ENCODE data around the gene SIGLEC7.
"Not testable (repeated sequence)": the region's sequence is repeated elsewhere in the genome, so short reads cannot be mapped to it uniquely, and the experiment has no call there.

The SIGLEC7 gene

DNA sequence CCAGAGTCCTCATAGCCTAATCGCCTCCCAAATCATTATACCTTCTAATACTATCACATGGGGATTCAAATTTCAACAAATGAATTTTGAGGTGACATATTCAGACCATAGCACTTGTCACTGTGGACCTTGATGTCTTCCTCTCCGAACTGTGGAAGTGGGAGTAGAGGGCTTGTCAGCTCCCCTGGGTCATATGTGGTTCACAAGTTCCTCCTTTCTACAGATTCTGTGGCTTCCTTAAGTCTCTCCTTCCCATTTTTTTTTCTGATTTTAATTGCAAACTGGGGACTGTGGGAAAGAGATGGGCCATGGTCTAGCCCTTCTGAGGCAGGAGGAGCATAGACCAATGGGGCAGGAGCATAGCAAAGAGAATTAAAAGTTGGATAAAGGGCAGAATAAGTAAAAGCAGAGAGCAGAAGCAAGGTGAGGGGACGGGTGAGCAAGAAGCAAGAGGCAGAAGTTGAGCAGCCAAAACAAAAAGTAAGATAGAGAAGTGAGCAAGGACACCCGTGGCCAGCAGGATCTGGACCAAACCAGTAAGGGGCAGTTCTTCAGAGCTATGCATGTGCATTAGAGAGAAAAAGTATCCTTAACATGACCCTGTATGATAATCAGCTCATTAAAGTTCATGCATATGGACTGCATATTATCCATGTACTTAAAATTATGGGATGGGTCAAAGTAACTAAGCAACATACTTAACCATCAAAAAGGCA lies 2.6 kb upstream of the SIGLEC7 start:
- no peak for DNase-seq (ENCODE audit: low read depth in 2 of 2)

DNA sequence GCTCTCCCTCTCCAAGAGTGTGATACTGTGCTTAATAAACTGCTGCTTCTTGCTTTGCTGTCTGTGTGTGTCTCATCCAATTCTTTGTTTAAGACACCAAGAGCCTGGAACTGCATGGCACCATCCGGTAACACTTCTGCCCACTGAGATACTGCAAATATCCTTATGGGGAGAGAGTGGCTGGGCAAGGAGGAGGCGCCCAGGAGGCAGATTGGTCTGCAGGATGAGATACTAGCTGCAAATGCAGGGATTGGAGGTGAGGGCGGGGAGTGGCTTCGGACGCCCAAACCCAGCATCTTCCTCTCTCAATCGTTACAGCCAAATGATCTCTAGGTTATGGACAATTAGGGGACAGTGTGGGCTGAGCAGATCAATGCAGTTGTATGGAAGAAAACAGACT lies 1.7 kb upstream of the SIGLEC7 start:
- DNase-seq (ENCODE audit: low read depth in 2 of 2), result no peak

DNA sequence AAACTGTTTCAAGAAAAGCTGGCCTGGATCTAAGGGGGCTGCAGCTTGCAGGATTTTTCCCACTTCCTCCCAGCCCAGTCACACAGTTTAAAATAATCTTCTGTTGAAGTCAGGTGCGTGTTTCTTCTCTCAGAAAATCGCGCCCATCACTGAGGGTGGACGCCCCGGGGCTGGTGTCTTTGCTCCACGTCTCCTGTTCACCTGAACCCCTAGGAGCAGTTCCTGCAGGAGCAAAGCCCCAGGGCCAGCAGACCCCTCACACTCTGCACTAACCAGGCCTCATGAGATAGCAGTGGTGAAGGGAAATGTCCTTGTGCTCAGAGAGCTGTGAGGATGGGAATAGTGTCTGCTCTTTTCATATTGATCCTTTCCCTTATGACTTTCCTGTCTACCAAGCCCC lies 920 bp upstream of the SIGLEC7 start:
- DNase-seq (ENCODE audit: low read depth in 2 of 2), result no peak

DNA sequence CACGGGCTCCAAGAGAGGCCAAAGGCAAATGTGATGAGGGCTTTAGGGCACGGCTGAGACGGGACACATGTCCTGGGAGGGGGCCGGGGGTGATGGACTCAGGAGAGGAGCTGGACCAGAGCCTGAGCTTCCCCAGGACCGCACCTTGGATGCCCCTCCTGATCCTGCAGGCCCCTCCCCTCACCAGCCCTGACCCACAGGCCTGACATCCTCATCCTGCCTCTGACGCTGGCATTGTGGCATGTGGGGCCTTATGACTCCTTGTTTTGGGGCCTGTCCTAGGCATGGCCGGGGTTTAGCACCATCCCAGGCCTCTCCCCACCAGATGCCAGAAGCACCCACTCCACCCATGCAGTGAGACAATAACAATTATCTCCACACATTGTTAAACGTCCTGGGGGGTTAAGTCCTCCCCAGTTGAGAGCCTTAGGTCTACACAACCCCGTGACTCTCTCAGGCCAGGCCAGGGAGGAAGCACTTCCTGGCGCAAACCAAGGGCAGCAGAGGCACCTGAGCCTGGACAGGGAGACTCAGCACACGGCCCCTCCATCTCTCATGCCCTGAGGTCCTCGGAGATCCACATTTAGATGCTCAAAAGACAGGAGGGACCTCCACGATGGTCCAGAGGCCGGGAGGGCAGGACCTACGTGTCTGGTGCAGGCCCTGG lies 841 bp downstream of the SIGLEC7 start:
- not testable (repeated sequence) for DNase-seq (ENCODE audit: low read depth in 2 of 2)

DNA sequence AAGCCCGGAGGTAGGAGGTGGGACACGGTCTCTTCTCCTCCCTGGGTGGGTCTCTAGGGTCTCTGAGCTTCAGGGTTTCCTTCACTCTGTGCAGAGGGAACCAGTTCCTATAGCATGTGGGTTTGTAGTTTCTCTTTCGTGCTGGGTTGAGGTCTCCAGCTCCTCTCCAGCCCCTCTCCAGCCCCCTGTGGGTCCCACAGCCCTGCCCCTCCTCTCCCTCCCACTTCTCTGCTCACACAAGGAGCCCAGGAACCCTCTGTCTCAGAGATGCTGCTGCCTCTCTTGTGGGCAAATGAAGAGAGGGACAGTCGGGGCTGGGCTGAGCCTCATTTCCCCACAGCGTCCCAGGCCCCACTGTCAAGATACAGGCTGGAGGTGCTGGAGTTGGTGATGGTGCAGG lies 1.4 kb downstream of the SIGLEC7 start:
- no peak for DNase-seq (ENCODE audit: low read depth in 2 of 2)

DNA sequence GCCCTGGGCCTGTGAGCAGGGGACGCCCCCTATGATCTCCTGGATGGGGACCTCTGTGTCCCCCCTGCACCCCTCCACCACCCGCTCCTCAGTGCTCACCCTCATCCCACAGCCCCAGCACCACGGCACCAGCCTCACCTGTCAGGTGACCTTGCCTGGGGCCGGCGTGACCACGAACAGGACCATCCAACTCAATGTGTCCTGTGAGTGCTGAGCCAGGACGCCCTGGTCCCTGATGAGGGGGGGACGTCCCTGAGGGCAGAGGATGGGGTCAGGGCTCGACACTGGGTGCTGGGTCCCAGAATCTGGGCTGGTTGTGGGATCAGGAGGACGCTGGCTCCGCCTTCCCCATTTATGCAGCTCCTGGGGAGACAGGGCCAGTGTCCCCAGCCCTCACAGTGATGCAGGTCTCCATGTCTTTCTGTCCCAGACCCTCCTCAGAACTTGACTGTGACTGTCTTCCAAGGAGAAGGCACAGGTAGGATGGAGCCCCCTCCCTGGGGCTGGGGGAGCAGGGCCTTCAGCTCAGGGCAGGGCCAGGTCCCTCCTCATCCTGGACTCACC lies 2.5 kb downstream of the SIGLEC7 start:
- DNase-seq (ENCODE audit: low read depth in 2 of 2), result no peak

DNA sequence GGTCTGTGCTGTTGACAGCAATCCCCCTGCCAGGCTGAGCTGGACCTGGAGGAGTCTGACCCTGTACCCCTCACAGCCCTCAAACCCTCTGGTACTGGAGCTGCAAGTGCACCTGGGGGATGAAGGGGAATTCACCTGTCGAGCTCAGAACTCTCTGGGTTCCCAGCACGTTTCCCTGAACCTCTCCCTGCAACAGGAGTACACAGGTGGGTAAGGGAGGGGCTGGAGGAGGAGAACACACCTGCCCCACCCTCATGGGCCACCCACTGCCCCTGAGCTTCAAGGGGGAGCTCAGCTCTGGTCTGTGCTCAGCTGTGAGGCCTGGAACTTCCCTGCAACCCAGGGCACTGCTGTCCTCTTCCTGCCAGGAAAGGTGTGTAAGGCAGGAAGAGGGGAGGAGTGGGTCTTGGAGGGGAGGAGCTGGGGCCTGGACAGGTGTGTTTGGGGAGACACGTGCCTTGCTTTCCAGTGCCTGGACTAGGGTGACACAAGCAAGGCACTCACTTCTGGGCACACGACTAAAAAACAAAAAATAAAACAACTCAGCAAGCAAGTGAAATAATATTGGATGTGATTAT lies 3.9 kb downstream of the SIGLEC7 start:
- no peak for DNase-seq (ENCODE audit: low read depth in 2 of 2)

DNA sequence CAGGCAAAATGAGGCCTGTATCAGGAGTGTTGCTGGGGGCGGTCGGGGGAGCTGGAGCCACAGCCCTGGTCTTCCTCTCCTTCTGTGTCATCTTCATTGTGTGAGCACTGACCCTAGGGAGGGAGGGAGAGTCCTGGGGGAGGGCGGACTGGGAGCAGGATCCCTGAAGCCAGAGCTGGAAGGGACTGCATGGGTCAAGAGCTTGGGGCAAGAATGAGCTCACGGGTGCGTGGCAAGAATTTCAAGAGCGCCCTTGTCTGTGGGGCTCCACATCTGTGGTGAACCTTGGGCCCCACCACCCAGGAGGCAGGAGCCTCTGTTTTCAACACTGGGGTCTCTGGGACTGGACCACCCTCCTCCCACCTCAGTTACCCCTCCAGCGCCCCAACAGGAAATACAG lies 4.7 kb downstream of the SIGLEC7 start:
- DNase-seq (ENCODE audit: low read depth in 2 of 2), result no peak

DNA sequence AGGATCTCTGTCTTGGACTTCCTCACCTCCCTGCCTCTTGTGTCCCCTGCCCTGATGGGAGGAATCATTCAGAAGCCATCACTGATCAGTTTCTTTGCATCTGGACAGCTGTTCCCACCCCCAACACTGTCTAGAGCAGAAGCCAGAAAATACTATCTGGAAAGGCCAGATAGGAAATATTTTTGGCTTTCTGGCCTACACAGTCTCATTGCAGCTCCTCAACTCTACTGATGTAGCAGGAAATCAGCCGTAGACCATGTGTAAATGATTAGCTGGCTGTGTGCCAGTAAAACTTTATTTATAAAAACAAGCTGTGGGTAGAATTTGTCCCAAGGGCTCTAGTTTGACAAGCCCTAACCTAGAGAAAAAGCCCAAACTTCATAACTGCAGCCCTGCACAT lies 5.6 kb downstream of the SIGLEC7 start:
- DNase-seq (ENCODE audit: low read depth in 2 of 2), result no peak

DNA sequence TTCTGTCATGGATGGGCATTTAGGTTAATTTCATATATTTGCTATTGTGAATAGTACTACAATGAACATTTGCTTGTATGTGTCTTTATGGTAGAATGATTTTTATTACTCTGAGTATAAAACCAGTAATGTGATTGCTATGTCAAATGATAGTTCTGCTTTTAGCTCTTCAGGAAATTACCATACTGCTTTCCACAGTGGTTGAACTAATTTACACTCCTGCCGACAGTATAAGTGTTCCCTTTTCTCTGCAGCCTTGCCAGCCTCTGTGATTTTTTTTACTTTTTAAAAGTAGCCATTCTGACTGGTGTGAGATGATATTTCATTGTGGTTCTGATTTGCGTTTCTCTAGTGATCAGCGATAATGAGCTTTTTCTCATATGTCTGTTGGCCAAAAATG lies 6.5 kb downstream of the SIGLEC7 start:
- DNase-seq (ENCODE audit: low read depth in 2 of 2), result no peak

DNA sequence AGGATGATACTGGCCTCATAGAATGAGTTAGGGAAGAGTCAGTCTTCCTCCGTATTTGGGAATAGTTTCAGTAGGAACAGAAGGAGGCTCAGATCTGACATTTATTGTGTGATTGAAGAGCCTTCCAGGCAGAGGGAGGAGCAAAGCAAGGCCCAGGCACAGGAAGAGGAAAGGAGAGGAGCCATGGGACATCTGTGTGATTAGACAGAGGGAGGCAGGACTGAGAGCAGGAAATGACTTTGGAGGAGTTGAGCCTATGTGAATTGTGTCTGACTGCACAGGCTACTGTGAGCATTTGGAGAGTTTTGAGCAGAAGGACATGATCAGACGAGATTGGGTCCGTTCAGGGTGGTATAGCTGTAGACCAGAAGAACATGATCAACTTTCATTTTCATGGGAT lies 8.5 kb downstream of the SIGLEC7 start:
- DNase-seq (ENCODE audit: low read depth in 2 of 2), result no peak

DNA sequence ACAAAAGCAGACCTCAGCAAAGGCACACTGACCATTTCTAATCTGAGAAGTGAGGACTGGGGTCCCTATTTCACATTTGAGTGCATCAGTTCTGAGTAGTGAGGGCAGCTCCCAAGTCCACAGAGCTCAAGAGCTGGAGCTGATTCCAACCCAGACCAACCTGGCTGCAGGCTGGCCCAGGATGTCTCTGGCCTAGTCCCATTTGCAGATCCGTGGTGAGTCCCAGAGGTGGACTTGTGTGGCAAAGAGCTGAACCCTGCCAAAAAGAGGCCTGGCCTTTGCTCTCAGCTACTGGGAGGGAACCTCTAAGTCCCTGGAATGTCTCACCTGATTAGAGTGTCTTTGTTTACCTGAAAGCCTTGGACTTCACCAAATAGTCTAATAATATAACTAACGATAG lies 14.6 kb downstream of the SIGLEC7 start:
- DNase-seq (ENCODE audit: low read depth in 2 of 2), result no peak

DNA sequence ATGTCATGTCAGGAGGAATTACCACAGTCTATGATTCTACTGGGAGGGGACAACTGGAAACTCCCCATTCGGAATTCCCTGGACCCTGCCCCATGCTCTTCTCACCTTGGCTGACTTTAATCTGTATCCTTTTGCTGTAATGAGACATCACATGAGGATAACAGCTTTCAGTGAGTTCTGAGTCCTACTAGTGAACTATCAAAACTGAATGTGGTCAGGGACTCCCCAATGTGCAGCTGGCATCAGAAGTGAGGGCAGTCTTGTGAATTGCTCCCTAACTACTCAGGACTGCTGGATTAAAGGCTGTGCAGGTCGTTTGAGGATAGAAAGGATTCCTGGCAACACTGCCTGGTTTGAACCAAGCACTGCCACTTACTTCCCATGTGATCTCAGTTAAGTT lies 15.2 kb downstream of the SIGLEC7 start:
- DNase-seq (ENCODE audit: low read depth in 2 of 2), result no peak

DNA sequence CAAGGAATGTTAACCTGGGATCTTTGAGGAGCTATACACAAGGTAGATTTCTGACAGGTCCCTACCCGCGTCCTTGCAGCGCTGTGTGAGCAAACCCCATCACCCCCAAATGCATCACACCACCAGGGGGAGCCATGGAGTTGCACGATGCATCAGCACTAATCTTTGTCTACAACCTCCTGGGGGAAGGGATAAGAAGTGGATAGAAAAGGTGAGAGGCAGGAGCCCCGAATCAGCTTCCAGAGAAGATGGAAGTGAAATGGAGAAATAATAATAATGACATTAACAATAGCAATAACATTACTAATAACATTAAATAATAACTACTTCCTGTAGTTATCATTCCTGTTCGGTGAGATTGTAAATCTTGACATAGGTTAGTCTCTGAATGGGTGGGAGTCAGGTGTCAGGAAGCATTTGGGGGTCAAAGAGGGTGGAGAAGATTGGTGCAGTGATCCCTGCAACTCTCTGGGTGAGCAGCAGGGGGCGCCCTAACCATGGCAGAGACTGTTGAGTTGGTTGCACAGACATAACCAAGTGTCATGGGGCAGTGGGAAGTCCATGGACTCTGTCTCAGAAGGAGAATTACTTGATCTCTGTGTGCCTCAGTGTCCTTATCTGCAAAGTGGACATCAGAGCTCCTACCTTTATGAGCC lies 16.5 kb downstream of the SIGLEC7 start:
- peak; percentile 74 to 91 for DNase-seq (ENCODE audit: low read depth in 2 of 2)

DNA sequence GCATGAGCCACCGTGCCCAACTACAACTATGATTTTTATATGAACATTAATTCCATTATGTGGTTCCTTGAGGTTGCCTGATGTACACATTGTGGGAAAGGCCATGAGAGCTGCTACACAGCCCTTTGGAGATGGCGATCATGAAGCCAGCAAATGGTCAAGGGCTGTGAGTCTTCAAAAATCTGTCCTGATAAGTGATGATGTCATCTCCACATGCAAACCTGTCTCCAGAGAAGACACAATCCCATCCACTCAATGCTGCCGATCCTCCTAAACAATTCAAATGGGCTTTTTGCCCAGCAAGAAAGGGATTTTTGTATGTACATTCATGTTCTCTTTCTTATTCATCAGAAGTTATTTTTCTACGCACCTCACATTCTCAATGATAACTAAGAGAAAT lies 17.6 kb downstream of the SIGLEC7 start:
- DNase-seq (ENCODE audit: low read depth in 2 of 2), result no peak

DNA sequence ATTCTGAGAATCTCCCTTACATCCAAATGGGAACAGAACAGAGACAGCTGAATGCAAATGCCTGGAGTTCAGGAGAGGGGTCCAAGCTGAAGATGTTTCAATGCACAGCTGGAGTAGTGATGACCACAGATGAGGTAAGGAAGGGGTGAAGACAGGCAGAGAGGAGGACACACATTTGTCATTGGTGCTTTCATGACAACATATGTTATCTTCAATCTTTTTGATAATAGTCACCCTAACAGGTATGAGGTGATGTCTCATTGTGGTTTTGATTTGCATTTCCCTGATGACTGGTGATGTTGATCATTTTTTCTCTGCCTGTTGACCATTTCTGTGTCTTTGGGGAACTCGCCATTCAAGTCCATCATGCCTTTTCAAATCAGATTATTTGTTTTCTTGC lies 19.2 kb downstream of the SIGLEC7 start:
- DNase-seq (ENCODE audit: low read depth in 2 of 2), result no peak

DNA sequence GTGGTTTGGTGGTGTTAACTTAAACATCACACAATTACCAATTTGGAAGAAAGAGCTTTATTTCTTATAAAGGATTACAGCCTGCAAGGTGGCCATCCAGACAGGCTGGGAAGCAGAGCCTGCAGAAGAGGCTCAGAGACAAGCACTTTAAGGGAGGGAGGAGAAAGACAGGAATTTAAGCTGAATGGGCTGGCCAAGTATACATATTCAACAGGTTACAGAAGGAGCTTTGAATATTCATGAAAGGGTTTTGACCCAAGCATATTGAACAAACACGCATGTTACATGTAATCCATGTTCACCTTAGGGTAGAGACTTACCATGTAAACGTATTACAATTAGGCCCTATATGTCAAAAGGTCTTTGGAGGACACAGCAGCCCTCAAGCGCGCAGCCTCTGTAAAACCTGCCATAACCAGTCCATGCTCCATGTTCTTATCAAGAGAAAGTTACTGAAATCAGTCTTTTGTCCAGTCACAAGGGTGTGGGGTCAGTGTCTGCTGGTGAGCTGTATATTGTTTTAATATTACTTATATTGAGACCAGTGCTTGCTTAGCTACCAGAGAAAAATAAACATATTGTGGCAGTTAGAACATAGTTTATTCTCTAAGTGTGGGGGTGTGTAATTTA lies 19.9 kb downstream of the SIGLEC7 start:
- DNase-seq (ENCODE audit: low read depth in 2 of 2), result no peak

DNA sequence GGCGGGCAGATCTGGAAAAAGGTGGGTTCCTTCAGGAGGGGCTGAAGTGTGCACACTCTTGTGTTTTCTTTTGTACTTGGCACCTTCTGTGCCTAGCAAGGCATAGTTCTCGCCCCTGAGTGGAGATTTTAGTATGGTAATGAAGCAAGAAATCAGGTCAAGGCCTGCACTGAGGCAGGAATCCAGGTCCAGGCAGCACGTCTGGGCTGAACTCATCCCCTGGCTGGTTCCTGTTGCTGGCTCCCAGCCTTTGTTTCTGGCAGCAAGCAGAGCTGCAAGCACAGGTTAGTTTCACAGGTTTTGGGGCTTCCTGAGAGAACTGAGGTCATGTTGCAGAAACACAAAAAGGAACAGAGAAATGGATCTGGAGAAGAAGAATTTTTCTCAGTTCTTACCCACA lies 21.2 kb downstream of the SIGLEC7 start:
- no peak for DNase-seq (ENCODE audit: low read depth in 2 of 2)

DNA sequence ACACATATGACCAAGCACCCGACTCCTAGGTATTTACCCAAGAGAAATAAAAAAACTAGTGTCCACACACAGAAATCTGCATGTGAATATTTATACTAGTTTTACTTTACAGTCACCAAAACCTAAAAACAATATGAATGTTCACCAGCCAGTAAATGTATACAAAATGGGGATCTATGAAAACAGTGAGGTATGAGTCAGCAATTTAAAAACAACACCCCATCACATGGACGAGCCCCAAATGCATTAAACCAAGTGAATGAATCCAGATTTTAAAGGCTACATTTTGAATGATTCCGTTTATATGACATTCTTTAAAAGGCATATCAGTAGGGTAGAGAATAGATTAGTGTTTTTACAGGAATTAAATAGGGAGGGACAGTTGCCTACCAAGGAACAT lies 22.1 kb downstream of the SIGLEC7 start:
- no peak for DNase-seq (ENCODE audit: low read depth in 2 of 2)

DNA sequence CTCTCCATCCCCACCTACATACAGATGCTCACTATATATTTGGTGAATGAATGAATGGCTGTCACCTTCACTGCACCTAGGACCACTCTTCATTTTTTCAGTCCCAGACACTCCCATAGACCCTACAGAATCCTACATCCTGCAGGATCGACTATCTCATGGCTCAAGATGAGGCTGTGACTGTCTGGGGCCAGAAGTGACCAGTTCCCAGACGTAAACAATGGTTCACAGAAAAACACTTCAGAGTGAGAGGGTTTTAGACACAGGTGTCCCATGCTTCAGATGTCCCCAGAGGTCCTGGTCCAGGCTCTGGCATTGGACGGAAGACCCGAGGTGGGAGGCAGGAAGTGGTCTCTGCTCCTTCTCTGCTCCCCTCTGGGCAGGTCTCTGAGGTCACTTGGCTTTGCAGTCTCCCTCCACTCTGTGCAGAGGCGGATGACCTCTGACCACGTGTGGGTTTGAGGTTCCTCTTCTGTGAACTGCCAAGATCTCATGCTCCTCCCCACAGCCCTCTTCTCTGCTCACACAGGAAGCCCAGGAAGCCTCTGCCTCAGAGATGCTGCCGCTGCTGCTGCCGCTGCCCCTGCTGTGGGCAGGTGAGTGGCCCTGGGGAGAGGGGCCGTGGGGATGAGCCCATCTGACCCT lies 24.9 kb downstream of the SIGLEC7 start:
- DNase-seq (ENCODE audit: low read depth in 2 of 2), result no peak

DNA sequence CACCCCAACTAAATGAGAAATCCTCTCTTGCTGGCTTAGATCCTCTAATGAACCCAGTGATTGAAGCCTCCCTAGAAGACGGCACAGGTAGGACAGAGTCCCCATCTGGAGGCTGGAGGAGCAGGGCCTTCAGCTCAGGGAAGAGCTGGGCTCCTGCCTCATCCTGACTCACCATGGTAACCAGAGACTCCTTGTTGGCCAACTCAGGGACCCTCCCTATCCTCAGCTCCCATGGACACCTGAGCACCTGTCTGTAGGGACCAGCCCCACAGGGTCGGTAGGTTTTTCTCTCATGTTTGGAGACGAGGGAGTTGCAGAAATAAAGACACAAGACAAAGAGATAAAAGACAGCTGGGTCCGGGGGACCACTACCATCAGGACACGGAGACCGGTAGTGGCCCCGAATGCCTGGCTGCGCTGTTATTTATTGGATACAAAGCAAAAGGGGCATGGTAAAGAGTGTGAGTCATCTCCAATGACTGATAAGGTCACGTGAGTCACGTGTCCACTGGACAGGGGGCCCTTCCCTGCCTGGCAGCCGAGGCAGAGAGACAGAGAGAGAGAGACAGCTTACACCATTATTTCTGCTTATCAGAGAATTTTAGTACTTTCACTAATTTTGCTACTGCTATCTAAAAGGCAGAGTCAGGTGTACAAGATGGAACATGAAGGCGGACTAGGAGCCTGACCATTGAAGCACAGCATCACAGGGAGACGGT lies 26.6 kb downstream of the SIGLEC7 start:
- DNase-seq (ENCODE audit: low read depth in 2 of 2), result no peak

Data from stimulated activated CD4-positive, alpha-beta T cell treated with anti-CD3 and anti-CD28 coated beads, Interleukin-4, amount 100 ng/mL, for 48 hours (primary cell).